Tibial artery (tissue), 4 donors: Measurements from ENCODE around the gene DPYSL3.

Experiments
- DNase-seq, 2 donors: peaks; one replicate each; pipeline ENCODE4 v3.0.0-alpha.2; 2019
- H3K27ac ChIP-seq, 2 donors: fragments of 200-600 bp; sonication (generic) in 1 of 2; 1 replicate in 1 of 2; 2 replicates in 1 of 2; pipeline ENCODE4 v1.5.1; 2018 to 2019; ENCODE audit warnings: mild to moderate bottlenecking in 1 of 2
- H3K27me3 ChIP-seq, 2 donors: fragments of 200-600 bp; sonication (generic) in 1 of 2; one replicate each; pipeline versions ENCODE4 v1.5.1 to v1.6.0; 2016 to 2019
- H3K36me3 ChIP-seq, 3 donors: fragments of 200-600 bp; sonication (generic) in 2 of 3; one replicate each; pipeline ENCODE4 v1.5.1; 2016 to 2019; ENCODE audit warnings: mild to moderate bottlenecking in 2 of 3
- H3K4me1 ChIP-seq, 4 donors: fragments of 200-600 bp; sonication (generic) in 2 of 4; 1 replicate in 3 of 4; 2 replicates in 1 of 4; pipeline ENCODE4 v1.5.1; 2016 to 2019
- H3K4me3 ChIP-seq, 2 donors: fragments of 200-600 bp; sonication (generic) in 1 of 2; 1 replicate in 1 of 2; 2 replicates in 1 of 2; pipeline ENCODE4 v1.5.1; 2018 to 2019; ENCODE audit warnings: mild to moderate bottlenecking in 2 of 2
- H3K9me3 ChIP-seq, 3 donors: fragments of 200-600 bp; sonication (generic) in 1 of 3; one replicate each; pipeline ENCODE4 v1.5.1; 2016 to 2019
- intact Hi-C: fragments of 100-400 bp; cut with DNase I; formaldehyde crosslinking; loops from one replicate; pipeline ENCODE4 v1.15.0; 2023; ENCODE audit warnings: low total_unique reads
- TF ChIP-seq, protein P1 (sequence below), 2 experiments: fragments of 200-600 bp in 1 of 2; fragments of 450-650 bp in 1 of 2; IDR thresholded peaks; one replicate each; pipeline ENCODE4 v1.5.1; 2017 to 2019; ENCODE audit warnings: antibody characterized with exemption in 2 of 2, mild to moderate bottlenecking in 1 of 2, moderate library complexity in 1 of 2

The DPYSL3 gene

DNA sequence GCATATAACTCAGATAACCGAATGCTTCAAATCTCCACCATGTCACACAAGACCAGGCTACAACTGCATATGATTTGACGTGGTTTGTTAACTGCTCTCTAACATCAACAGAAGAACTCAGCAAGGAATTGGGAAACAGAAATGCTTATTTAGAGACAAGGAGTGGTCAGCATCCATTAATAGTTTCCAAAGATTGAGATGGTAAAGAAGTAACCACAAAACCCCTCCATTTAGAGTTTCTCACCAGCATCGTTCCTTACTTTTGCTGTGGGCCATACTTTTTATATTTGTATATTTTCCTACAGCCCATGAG lies 25.2 kb downstream of the DPYSL3 start:
- H3K27ac ChIP-seq = peak overlapping the region; percentile 61 to 62
- no peak for DNase-seq
- TF ChIP-seq, protein P1, sequence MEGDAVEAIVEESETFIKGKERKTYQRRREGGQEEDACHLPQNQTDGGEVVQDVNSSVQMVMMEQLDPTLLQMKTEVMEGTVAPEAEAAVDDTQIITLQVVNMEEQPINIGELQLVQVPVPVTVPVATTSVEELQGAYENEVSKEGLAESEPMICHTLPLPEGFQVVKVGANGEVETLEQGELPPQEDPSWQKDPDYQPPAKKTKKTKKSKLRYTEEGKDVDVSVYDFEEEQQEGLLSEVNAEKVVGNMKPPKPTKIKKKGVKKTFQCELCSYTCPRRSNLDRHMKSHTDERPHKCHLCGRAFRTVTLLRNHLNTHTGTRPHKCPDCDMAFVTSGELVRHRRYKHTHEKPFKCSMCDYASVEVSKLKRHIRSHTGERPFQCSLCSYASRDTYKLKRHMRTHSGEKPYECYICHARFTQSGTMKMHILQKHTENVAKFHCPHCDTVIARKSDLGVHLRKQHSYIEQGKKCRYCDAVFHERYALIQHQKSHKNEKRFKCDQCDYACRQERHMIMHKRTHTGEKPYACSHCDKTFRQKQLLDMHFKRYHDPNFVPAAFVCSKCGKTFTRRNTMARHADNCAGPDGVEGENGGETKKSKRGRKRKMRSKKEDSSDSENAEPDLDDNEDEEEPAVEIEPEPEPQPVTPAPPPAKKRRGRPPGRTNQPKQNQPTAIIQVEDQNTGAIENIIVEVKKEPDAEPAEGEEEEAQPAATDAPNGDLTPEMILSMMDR (IDR thresholded peaks at IDR 0.05) = no peak
- peaks cover 0 to 36% (median 18%) of the 10 kb centered on the region in 4 donors for H3K4me1 ChIP-seq
- H3K9me3 ChIP-seq = no peaks in the 10 kb centered on the region
- H3K4me3 ChIP-seq = peak overlapping the region in 1 of 2 donors; percentile 2
- no peaks in the 10 kb centered on the region for H3K36me3 ChIP-seq
- no peaks in the 10 kb centered on the region for H3K27me3 ChIP-seq
- intact Hi-C loops = no loop called here

DNA sequence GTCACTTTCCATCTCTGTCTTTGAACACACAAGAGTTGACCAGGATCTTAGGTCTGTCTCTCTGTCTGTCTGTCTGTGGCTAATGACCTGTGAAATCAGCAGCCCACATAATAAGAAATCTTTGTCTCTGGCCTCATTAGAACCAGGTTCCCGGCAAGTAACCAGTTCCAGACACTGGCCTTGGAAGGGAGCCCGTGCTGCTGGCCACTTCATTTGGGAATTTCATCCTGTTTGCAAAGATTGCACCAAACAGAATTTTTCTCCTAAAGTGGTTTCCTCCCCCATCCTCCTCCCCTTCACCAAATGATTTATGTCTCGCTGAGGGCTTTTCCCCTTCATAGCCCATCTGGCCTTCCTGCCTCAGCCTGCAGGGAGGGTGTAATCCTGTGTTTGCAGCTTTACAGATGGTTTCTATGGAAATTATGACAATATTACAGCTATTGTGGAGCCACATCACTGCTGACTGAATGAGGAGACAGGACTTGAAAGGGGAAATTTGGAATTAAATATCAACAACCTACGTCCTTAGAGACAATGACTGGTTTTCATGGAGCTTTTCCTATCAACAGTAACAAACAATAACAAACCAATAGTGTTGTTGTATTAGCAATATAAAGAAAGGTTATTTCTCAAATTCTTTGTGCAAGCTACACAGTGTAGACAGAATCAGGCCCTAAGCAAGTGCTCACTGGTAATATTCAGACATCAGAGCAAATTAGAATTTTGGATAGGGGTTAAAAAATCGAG lies 25.7 kb downstream of the DPYSL3 start:
- Histone ChIP-seq H3K4me3 (no peak overlapping the region), H3K36me3 (no peaks in the 10 kb centered on the region), H3K4me1 (peaks cover 0 to 41% (median 18%) of the 10 kb centered on the region in 4 donors), H3K9me3 (no peaks in the 10 kb centered on the region), H3K27ac (peak overlapping the region; percentile 61 to 62), H3K27me3 (no peaks in the 10 kb centered on the region)
- intact Hi-C loops = no loop called here
- TF ChIP-seq, protein P1 (IDR thresholded peaks at IDR 0.05) = no peak
- peak; percentile 71 to 85 for DNase-seq

DNA sequence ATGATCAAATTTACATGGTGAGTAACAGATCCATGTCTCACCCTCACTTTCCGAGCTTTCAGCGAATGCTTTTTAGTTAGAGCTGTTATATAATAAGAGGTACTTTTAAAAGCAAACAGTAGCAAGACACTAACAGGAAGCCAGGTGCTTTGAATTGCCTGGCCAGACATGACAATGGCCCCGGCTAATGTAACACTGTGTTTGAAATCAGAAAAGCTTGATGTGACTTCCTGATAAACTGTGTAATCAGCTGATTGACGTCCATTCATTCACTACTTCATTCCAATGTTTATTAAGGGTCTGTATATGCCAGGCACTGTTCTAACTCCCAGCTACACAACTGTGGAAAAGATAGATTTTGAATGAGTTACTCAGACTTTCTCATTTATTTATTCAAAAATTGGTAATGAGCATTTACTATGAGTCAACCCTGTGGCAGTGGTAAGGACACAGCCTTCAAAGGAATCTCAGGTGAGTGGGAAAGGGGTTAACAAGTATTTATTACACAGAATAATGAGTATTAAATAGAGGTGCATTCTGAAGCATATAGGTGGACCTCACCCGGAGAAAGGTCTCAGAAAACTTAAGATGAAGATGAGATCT lies 26.6 kb downstream of the DPYSL3 start:
- H3K4me3 ChIP-seq = no peak overlapping the region
- intact Hi-C loops = no loop called here
- TF ChIP-seq, protein P1 (IDR thresholded peaks at IDR 0.05) = no peak
- H3K27me3 ChIP-seq = no peaks in the 10 kb centered on the region
- H3K4me1 ChIP-seq = peaks cover 0 to 47% (median 18%) of the 10 kb centered on the region in 4 donors
- H3K27ac ChIP-seq = peak overlapping the region; percentile 61 to 62
- H3K9me3 ChIP-seq = no peaks in the 10 kb centered on the region
- no peaks in the 10 kb centered on the region for H3K36me3 ChIP-seq
- DNase-seq = no peak

DNA sequence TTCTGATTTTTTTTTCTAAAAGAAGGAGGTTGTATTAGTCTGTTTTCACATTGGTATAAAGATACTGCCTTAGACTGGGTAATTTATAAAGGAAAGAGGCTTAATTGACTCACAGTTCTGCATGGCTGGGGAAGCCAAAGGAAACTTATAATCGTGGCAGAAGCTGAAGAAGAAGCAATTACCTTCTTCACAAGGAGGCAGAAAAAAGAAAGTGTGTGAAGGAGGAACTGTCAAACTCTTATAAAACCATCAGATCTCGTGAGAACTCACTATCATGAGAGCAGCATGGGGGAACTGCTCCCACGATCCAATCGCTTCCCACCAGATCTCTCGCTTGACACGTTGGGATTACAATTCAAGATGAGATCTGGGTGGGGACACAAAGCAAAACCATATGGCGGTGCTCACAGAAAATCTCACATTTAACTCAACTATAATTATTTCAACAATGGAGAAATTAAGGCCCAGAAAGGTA lies 27.1 kb downstream of the DPYSL3 start:
- TF ChIP-seq, protein P1 (IDR thresholded peaks at IDR 0.05) = no peak
- Histone ChIP-seq H3K4me1 (peaks cover 0 to 52% (median 18%) of the 10 kb centered on the region in 4 donors), H3K9me3 (no peaks in the 10 kb centered on the region), H3K4me3 (no peak overlapping the region), H3K27me3 (no peaks in the 10 kb centered on the region), H3K27ac (peak overlapping the region; percentile 61 to 62), H3K36me3 (no peaks in the 10 kb centered on the region)
- intact Hi-C loops = no loop called here
- DNase-seq = no peak

DNA sequence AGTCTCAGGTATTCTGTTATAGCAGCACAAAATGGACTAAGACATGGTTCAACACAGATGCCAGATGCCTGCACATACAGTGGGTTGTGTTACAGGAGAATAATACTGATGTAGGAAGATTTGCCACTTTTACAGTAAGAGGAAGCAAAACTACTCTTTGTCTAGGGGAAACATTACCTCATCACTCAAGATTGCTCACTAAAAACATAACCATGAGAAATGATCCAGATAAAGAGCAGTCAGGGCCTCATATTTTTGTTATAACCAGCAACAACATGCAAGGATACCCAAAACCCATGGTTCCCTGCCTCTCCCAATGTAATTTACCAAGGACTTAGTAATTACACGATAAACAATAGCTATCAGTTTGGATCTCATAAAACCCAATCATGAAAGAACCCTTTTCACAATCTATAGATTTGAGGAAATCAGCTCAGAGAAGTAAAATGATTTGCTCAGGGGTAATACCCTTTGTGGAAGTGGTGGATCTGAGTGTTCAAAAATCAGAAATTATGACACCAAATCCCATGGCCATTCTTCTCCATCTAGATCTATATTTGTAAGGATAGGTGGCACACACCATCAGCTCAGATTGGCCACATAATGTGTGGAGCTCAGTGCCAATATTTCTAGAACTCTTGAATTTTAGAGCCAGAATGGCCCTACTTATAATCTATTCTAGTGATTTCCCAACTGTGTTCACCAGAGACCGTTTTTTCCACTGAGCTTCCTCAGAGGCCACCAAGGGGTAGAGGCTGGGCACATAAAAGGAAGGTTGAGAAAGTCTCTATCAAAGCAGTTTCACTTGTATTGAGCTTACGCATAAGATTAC lies 27.8 kb downstream of the DPYSL3 start:
- Histone ChIP-seq H3K4me1 (peaks cover 0 to 52% (median 18%) of the 10 kb centered on the region in 4 donors), H3K27ac (peak overlapping the region; percentile 61 to 62), H3K4me3 (no peak overlapping the region), H3K27me3 (no peaks in the 10 kb centered on the region), H3K9me3 (no peaks in the 10 kb centered on the region), H3K36me3 (no peaks in the 10 kb centered on the region)
- intact Hi-C loops = no loop called here
- DNase-seq = no peak
- TF ChIP-seq, protein P1 (IDR thresholded peaks at IDR 0.05) = no peak
